ENCODE data around the gene OR4E2. TPM values are rescaled to one million over a fixed set of nuclear protein-coding genes. Genes with fewer than 3 reads are reported as not detected.
"Not testable (repeated sequence)": the region's sequence is repeated elsewhere in the genome, so short reads cannot be mapped to it uniquely, and the experiment has no call there.

Gene OR4E2
- polyA plus RNA-seq, 3 donors, result not detected

GRCh38 chr14:21626491-21627230, 27.0 kb upstream of the OR4E2 start:
- no peaks in the 10 kb centered on the region for H3K79me2 ChIP-seq (ENCODE audit: insufficient read depth, low read length)
- no peak for DNase-seq
- intact Hi-C loops (cut with micrococcal nuclease), result no loop called here
- H3K27ac ChIP-seq (ENCODE audit: low read depth in 1 of 2, low read length in 2 of 2), result no peak overlapping the region
- Mint-ChIP-seq H3K36me3 (no peaks in the 10 kb centered on the region), H3K27me3 (ENCODE audit: low read depth in 3 of 3) (peaks cover 0 to 4% (median 2%) of the 10 kb centered on the region in 3 donors), H3K4me1 (no peaks in the 10 kb centered on the region), H3K27ac (no peak overlapping the region), H3K9me3 (peaks cover 0 to 7% (median 2%) of the 10 kb centered on the region in 7 donors), H3K4me3 (no peak overlapping the region)
- H4K20me1 ChIP-seq (ENCODE audit: insufficient read depth, low read length), result no peaks in the 10 kb centered on the region
- no peaks in the 10 kb centered on the region for H3K27me3 ChIP-seq (ENCODE audit: control insufficient read depth in 2 of 2, insufficient read depth in 2 of 2, low read length in 2 of 2)
- no peak overlapping the region for H3K4me2 ChIP-seq (replicated peaks; ENCODE audit: extremely low read depth, low read length, poor library complexity, severe bottlenecking)
- no peak overlapping the region for H3K9ac ChIP-seq (ENCODE audit: insufficient read depth, low read length, poor library complexity, severe bottlenecking)
- no peak overlapping the region for H2AFZ ChIP-seq (ENCODE audit: insufficient read depth, low read depth, low read length, poor library complexity, severe bottlenecking)
- no peaks in the 10 kb centered on the region for H3K4me1 ChIP-seq (ENCODE audit: control insufficient read depth in 1 of 2, insufficient read depth in 2 of 2, low read length in 2 of 2)
- no peaks in the 10 kb centered on the region for H3K9me3 ChIP-seq (replicated peaks in 1 of 2; ENCODE audit: control insufficient read depth in 1 of 2, insufficient read depth in 1 of 2, low read length in 2 of 2)
- H3K4me3 ChIP-seq (replicated peaks in 1 of 3; ENCODE audit: low read depth in 2 of 3, low read length in 3 of 3), result no peak overlapping the region
- no CpG with 5 or more reads among the region's 3 CpGs for WGBS (ENCODE audit: insufficient coverage)
- no peak for TF ChIP-seq CTCF (IDR thresholded peaks at IDR 0.05)
- no peaks in the 10 kb centered on the region for H3K36me3 ChIP-seq (replicated peaks in 1 of 2; ENCODE audit: control insufficient read depth in 1 of 2, insufficient read depth in 2 of 2, low read length in 2 of 2)

GRCh38 chr14:21630503-21630902, 23.1 kb upstream of the OR4E2 start:
- H3K9ac ChIP-seq (ENCODE audit: insufficient read depth, low read length, poor library complexity, severe bottlenecking); H3K27me3 Mint-ChIP-seq (ENCODE audit: low read depth in 3 of 3); H3K9me3 ChIP-seq (replicated peaks in 1 of 2; ENCODE audit: control insufficient read depth in 1 of 2, insufficient read depth in 1 of 2, low read length in 2 of 2); H3K4me2 ChIP-seq (replicated peaks; ENCODE audit: extremely low read depth, low read length, poor library complexity, severe bottlenecking); H2AFZ ChIP-seq (ENCODE audit: insufficient read depth, low read depth, low read length, poor library complexity, severe bottlenecking); H3K27me3 ChIP-seq (ENCODE audit: control insufficient read depth in 2 of 2, insufficient read depth in 2 of 2, low read length in 2 of 2); H3K4me3 ChIP-seq (replicated peaks in 1 of 3; ENCODE audit: low read depth in 2 of 3, low read length in 3 of 3); H3K4me1 ChIP-seq (ENCODE audit: control insufficient read depth in 1 of 2, insufficient read depth in 2 of 2, low read length in 2 of 2); H3K27ac ChIP-seq (ENCODE audit: low read depth in 1 of 2, low read length in 2 of 2); H3K4me1 Mint-ChIP-seq; DNase-seq; H3K9me3 Mint-ChIP-seq; H3K4me3 Mint-ChIP-seq; H3K79me2 ChIP-seq (ENCODE audit: insufficient read depth, low read length); H3K36me3 Mint-ChIP-seq; H3K36me3 ChIP-seq (replicated peaks in 1 of 2; ENCODE audit: control insufficient read depth in 1 of 2, insufficient read depth in 2 of 2, low read length in 2 of 2); H3K27ac Mint-ChIP-seq; intact Hi-C loops (cut with micrococcal nuclease); H4K20me1 ChIP-seq (ENCODE audit: insufficient read depth, low read length): not testable (repeated sequence)
- WGBS (ENCODE audit: insufficient coverage), result no CpG with 5 or more reads among the region's 1 CpG

Measured in CD14-positive monocyte (primary cell).